NOMO-1 treated with dmso at 0.1 percent for 144 hours (cell line): Measurements from ENCODE around the gene P2RY6.

Source experiments
- DNase-seq: peaks from one replicate; lab custom pipeline; 2025; ENCODE audit not compliant: unreplicated experiment; lab: John Stamatoyannopoulos, UW

P2RY6 gene

DNA sequence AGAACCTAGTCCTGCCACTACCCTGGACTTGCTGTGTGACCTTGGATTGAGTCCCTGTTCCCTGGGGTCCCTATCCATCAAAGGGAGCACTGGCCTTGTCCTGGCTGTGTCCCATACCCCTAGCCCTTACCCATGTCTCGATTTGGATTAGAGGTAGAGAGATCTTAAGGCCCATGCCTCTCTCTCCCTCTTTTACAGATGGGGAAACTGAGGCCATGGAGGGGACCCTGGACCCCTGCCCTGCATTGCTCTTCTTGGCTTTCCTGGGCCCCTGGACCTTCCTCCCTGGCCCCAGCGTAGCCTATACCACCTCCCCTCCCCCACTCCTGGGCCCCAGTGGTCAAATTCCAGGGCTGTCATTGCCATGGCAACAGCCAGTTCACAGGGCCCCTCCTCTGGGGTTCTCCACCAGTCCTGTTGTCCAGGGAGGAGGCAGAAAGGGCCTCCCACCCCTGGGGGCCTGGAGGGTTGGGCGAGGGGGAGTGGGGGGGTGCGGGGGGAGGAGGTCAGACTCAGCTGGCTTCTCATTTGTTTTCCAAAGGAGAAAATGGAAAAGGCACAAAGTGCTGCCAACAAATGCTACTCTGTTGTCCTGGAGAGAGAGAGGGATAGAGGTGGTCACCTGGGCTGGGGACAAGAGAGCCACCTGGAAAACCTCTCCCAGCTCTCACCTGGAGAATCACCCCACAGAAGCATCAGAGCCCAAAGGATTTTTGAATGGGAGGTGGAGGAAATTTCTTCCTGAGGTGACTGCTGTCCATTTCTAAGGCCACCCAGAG is 59.2 kb downstream of the P2RY6 start:
- DNase-seq, result no peak

DNA sequence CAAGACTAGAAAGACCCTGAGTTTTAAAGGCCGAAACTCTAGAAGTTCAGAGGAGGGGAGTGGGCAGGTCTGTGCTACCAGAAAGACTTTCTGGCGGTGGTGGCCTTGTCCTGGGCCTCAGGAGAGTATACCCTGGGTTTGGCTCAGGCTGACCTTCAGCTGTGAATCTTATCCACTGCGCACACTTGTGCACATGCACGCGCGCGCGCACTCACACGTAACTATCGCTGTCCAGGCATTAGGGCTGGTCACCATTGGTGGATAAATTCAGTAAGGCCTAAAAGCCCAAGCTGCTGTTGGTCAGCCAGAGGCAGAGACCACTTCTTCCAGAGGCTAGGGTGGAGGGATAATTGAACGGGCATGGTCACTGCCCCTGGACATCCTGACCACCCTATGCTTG is 61.0 kb downstream of the P2RY6 start:
- no peak for DNase-seq

DNA sequence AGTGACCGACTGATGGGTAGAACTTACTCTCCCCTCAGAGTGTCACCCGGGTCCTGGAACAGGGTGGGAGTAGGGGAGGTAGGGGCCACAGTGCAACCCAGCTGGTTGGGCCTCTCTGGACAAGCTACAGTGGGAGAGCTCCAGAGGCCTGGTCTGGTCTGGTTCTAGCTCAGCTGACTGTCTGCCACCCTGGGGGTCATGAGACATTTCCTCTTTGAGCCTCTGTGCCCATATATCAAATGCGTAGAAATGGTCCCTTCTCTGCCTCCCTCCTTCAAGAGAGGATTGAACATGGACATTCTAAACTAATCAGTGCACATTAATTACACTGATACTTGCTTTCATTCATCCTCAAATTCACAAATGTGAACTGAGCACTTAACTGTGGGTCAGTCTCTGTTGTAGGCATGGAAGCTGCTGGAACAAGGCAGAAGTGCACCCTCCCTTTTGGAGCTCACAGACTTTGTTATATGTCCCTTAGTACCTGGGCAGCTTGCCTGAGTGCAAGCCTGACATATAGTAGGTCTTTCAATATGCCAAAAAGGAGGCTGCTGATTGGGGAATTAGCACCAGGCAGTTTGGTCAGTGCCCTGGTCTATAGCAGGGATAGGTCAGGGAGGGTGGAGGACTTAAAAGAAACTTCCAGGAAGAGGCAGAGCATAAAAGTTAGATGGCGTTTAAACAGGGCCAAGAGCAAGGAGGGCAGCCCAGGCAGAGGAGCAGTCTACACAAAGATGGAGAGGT is 61.7 kb downstream of the P2RY6 start:
- no peak for DNase-seq

DNA sequence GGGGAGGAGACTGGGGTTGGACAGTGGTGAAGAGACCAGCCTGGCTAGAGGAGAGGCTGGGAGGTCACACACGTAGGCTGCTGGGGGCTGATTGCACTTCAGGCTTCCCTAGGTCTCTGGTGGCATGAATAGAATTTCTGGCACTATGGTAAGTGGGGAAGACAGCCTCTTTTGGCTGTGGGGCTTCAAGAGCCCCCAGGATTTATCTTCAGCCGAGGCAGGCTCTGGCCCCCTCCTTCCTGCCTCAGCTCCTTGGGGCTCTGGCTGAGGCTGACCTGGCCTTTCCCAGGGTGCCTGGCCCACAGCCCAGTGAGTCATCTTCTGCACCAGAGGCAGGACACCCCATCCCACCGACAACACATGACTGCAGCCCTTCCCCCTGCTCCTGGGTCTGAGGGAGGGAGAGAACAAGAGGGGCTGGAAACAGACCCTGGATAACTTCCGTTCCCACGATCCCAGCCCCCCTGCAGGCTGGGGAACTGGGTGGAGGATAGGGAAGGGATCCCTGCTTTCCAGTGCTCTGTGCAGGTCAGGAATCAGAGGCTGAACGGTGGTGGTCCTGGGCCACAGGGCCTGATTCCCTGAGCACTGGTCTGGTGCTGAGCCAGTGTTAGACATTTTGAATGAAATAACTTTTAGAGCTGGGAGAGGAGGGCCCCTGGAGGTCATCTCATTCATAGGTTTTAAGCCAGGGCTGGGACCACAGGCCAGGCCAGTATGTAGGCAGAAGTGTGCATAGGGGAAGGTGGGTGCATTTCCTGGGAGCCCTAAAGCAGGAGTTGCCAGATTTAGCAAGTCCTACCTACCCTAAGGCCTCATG is 62.5 kb downstream of the P2RY6 start:
- no peak for DNase-seq

DNA sequence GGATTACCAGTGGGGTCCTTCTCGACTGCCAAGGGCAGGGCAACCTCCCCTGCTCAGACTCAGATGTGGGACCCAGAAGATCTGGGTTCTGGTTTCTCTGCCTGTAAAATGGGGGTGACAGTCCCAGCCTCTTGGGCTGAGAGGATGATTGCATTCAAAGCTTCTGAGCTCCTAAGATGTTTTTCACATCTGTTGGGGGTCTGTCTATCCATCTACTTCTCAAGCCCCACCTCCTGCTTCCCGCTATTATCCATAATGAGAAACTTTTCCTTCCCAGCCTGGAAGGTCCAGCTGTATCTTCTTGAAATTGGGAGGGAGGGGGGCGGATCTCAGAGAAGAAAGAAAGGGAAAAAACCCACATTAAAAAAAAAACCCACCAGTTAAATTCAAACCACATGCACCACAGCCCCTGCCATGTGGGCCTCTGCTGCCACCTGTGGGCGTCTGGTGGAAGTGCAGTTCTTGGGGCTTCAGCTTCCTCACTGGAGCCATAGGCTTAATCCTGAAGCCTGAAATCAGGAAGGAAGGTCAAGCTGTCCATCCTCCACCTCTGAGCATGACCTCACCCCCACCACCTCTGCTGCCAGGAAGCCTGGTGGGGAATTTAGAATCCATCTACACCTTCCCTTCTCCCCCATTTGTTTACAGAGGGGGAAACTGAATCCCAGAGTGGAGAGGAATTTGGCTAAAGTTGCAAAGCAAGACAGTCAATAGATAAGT is 63.2 kb downstream of the P2RY6 start:
- peak; percentile 49 for DNase-seq

DNA sequence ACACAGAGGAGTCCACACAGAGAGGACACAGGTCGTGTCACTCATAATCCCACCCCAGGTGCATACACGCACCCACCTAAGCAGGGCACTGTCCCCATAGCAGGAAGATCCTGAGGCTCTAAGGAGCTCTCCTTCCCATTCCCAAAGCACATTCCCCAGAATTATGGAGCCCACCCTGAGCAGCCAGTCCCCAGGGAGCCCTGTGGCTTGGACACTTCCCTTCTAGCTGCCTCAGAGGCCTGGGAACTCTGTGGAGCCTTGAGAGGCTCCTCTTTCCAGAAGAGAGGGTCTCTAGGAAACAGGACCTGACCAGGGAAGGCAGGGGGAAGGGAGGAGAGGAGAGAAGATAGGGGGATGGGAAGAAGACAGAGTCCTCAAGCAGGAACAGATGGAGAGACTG is 65.7 kb downstream of the P2RY6 start:
- DNase-seq, result no peak

DNA sequence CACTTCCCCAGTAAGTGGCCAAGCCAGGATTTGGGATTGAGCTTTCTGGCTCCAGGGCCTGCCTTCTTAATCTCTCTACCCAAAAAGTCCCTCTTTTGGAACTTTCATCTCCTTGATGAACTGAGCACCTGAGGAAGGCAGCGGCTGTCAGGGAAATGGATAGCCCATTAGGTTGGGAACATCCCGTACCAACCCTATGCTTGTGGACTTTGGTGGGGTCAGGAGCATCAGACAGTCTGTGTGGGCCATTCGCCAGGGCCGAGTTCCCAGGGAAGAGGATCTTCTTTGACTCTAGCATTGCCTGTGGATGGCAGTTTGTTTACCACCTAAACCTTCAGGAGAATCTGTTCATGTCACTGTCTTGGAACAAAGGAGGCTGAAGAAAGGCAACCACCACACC is 66.1 kb downstream of the P2RY6 start:
- no peak for DNase-seq

DNA sequence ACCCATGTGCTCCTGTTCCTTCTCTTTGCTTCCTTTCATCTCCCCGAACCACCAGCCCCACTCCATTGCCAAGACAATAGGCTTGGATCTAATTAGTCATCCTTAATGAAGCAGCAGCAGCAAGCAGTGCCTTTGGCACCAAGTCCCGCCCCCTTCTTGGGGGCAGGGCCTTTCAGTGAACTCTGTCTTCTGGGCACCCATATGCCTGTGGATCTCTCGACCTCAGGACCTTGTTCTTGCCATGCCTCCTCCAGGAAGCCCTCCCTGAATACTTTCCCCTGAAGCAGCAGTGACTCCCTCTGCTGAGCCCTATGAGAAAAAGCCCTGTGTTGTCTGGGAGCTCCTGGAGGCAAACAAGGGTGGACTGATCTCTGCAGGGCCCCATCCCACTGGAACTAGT is 68.0 kb downstream of the P2RY6 start:
- no peak for DNase-seq

DNA sequence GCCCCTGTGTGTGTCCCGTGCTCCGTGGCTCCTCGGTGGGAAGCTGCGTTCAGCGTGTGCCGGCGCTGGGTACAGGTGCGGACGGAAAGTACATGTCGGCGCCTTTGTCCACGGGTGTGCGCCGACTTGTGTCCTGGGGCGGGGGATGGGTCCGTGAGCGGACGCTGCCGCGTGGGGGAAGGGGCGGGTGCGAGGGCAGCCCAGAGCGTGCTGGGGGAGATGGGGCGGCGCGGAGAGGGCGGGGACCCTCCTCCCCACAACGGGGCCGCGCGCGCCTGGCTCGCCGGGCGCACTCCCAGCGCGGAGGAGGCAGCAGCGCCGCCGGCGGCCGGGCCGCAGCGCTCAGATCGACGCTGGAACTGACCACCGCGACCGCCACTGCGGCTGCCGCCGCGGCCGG is 70.5 kb downstream of the P2RY6 start:
- no peak for DNase-seq

DNA sequence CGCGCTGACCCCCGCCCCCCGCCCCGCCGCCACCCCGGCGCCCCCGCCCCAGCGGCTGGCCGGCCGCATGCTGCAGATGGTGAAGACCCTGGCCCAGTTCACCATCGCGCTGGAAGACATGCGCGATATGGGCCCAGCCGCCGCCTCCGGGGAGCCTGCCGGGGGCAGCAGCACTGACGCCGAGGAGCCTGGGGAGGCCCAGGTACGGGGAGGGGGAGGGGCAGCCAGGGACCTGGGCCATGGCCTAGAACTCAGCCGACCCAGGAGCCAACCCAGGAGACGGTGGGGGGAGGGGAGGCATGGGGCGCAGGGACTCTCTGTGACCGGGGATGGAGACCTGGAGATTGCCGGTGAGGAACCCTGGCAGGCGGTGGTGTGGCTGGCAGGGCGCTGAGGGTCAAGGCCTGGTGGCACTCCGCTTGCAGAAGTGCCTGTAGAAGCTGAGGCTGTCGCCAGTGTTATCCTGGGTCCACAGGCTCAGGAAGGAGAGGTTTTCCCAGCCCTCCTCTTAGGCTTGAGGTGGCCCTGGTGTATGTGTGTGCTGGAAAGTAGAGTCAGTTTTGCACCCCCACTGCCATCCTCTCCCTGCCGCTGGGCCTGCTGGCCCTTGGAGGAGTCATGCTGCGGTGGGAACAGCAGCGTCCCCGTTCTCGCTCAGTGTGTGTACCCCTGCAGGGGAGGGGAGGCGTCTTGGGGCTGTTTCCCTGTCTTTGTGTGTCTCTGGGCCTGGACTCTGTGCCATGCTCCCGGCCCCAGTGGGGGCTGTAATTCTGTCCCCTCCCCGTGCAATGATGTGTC is 71.1 kb downstream of the P2RY6 start:
- no peak for DNase-seq

DNA sequence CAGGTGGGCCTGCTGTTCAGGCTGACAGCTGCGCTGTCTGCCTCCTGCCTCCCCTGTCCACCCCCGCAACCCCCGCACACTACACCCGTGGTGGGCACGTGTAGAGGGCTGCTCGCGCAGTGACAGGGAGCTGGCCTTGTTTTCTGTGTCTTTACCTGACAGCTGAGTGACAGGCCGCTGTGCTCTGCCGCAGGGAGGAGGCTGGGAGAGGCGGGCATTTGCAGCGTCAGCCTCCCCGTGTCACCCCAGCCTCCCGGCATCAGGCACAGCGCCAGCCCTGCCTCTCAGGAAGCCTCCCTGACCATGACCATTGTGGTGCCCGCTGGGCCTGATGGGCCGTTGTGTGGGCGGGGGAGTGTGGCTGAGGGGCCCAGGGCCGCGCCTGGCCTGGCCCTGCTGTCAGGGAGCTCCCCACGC is 72.1 kb downstream of the P2RY6 start:
- no peak for DNase-seq

DNA sequence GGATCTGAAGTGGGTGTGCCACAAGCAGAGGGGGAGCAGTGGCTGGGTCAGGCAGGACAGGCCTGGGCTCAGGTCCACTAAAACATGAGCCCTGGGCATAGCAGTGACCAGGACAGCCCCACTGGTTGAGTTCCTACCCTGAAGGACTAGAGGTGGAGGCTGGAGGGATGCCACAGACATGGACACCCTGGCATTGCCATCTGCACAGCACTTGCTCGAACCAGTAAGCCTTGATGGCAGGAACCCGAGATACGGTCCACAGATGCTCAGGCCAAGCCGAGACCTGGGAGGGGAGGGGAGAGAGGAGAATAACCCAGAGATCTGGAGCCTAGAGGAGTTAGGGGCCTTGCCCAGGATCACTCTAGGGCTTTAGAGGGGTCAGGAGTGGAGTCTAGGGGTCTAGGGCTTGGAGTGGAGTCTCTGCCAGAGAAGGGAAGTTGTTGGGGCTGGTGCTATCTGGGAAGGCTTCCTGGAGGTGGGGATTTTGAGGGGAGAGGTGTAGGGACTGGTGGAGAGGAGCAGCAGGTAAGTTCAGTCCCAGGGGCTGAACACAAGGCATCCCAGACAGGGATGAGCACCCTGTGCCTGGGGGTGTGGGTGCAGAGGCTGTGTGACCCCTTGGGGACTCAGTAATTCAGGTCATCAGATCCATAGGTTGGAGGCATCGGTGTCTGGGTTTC is 73.5 kb downstream of the P2RY6 start:
- no peak for DNase-seq

DNA sequence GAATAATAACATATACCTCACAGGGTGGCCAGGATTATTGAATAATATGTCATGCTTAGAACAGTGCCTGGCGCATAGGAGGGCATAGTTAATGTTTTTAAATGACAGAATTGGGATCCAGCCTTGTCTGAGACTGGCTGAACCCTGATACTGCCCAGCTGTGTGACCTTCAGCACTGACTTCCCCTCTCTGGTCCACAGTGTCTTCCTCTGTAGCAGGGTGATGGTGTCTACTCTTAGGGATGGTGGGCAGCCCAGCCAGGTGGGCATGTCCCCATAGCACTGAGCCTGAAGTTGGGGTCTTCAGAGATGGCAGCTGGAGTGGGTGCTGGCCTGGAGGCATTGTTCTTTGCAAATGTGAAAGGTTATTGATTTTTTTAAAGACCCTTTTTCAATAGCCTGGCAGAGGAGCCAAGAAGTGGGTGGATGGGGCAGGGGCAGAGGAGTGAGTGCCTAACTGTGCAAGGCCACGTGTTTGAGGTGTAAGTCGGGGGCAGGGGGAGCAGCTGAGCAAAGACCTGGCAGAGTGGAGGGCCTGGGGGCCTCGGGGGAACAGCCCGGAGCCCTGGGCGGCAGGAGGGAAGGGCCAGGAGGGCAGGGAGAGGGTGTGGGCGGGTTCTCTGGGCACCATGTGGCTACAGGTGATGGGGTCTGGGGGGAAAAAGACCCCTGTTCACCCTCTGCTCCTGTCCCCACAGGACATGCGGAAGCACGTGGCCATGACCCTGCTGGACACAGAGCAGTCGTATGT is 74.2 kb downstream of the P2RY6 start:
- no peak for DNase-seq

DNA sequence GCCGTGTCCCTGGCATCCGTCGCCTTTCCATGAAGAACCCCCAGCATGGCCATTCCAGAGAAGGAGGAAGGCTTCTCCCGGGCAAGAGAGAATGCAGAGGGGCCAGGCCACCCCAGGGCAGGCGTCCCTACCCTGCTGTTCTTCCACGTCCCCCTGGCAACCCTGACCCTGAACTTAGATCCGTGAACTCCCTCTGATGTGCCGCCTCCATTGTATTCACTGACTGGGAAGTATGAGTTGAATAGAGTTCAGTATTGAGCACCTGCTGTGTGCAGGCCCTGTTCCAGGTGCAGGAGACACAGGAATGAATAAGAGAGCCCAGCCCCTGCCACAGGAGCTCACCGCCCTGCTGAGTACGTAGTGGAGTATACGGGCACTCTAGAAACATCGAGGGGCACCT is 74.9 kb downstream of the P2RY6 start:
- DNase-seq, result no peak
